NCI-H2171 treated with DMSO at 0.1 percent for 48 hours (cell line): ENCODE data around the gene H3-3A.
"Not testable (repeated sequence)": the region's sequence is repeated elsewhere in the genome, so short reads cannot be mapped to it uniquely, and the experiment has no call there.

ENCODE experiments used
- DNase-seq: peaks from one replicate; lab custom pipeline; 2025; lab: John Stamatoyannopoulos, UW

The H3-3A gene

GRCh38 chr1:226085675-226086285, 23.3 kb downstream of the H3-3A start:
- DNase-seq: no peak

DNA sequence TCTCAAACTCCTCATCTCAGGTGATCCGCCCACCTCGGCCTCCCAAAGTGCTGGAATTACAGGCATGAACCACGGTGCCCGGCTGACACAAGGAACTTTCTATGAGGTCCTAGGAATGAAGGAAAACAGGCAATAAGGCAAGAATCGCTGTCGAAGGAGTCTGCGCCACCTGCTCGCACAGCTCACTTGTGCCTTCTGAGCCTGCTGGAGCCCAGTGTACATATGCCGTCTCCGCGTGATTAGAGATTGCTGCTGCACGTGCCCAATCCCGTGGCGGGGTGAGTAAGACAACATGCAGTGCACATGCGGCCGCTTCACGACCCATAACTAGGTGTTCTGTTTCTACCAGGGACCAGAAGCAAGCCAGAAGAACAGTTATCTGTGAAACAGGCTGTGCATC, 24.3 kb downstream of the H3-3A start:
- peak; percentile 91 for DNase-seq

GRCh38 chr1:226091461-226091860, 28.9 kb downstream of the H3-3A start:
- DNase-seq: no peak

- not testable (repeated sequence) for DNase-seq
Measured at GRCh38 chr1:226092048-226092820, 29.7 kb downstream of the H3-3A start.

DNA sequence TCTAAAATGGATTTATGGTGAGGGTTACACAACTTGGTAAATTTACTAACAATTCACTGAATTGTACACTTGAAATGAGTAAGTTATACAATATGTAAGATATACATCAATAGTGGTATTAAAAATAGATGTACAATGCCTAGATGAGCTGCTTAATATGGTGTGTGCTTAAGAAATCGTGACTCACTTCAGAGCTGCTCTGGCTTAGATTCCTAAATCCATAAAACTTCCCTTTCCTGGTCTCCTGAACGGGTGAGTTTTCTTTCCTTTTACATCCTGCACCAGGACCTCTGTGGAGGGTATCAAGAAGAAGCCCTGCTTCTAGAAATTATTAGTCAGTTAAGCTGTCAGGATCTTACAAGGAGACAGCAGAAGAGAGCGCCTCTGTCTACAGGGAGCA, 30.4 kb downstream of the H3-3A start:
- no peak for DNase-seq

GRCh38 chr1:226093621-226094020, 31.1 kb downstream of the H3-3A start:
- DNase-seq: no peak

DNA sequence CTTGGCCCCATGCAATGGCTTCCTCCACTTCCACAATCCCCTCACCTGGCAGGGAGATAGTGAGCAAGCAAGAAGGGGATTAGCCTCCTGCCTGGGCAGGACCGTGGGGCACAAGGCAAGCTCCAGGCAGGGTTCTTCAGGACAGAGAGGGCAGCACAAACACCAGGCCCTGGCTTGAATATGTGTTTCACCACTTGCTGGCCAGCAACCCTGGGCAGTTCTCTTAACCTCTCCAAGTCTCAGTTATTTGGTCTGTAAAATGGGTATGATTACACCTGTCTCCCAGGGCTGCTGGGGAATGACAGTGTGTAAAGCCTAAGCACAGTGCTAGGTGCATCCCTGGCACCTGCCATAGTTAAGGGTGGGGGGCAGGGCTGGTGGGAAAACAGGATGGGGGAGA, 31.9 kb downstream of the H3-3A start:
- no peak for DNase-seq

GRCh38 chr1:226095286-226095685, 32.8 kb downstream of the H3-3A start:
- DNase-seq: no peak

DNA sequence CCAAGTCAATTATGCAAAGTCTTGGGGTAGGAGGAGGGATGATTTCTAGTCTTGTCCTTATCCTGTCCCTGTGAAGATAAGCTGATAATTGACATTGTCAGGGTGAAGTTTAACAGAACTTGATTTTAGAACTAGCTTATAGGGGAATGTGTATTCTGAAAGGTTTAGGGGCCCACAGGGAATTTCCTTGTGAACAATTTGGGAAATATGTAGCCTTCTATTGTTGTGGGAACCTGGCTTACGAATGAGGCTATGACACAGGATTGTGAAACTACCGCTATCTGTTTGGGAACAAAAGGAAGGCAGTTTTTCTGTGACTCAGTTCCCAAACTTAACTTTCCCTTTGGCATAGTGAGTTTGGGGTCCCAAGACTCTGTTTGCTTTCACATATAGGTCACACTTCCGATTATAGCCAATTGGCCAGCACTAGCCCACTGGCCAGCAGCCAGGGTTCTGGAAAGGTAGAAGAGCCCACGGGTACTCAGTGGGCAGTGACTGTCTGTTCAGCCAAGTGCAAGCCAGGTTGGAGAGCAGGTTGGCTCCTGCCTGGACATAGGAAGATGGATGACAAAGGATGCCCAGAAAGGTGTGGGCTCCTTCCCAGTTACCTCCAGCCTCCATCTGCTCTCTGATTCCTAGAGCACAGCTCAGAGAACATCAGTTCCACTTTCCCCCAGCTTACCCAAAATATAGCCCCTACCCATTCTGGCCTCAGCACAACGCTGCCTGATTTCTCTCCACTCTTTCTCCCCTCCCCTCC, 35.5 kb downstream of the H3-3A start:
- no peak for DNase-seq

GRCh38 chr1:226098870-226099835, 36.6 kb downstream of the H3-3A start:
- DNase-seq: no peak

- DNase-seq: no peak
Measured at GRCh38 chr1:226100436-226101391, 38.2 kb downstream of the H3-3A start.

DNA sequence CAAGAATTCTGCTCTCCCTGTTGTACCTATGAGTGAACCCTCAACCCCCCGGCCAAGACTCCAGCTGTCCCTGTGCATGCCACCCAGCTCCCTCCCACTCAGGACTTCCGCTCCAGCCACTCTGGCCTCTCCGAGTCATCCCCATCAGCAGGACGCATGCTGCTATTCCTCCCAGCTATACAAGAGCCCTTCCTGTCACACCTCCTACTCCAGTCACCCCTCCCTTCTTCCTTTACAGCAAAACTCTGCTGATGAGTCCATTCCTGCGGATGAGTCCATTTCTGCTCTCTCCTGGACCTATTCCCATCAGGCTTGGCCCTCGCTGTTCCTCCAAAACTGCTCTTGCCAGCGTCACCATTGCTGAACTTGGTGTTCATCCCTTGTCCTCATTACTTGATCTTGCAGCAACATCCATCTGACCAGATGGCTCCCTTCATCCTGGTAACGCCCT, 42.2 kb downstream of the H3-3A start:
- no peak for DNase-seq

DNA sequence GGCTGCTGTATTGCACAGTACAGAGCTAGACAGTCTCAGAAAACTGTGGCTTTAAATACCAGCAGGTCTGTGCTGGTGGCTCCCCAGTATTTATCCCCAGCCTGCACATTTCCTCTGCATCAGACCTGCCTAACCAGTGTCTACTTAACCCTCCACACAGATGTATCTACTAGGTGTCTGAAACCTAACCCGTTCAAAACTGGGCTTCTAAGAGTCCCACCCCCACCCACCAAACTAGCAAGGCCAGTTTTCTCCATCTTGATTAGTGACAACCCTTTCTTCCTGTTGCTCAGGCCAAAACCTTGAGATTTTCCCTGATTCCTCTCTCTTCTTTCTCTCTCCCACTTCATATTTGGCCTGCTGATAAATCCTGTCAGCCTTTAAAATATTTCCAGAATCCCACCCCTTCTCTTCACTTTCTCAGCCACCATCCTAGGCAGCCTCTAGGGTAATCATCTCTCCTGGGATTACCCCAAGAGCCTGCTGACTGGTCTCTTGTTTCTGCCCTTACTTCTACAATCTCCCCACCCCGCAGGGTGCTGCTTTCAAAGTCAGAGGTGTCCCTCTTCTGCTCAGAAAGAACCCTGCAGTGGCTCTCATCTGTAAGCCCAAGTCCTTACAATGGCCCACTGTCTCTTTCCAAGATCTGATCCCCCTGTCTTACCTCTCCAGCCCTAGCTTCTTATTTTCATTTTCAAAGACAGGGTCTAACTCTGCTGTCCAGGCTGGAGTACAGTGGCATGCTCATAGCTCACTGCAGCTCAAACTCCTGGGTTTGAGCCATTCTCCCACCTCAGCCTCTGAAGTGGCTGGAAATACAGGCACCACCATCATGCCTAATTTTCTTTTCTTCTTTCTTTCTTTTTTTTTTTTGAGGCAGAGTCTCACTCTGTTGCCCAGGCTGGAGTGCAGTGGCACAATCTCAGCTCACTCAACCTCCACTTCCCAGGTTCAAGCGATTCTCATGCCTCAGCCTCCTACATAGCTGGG, 45.2 kb downstream of the H3-3A start:
- DNase-seq: no peak

DNA sequence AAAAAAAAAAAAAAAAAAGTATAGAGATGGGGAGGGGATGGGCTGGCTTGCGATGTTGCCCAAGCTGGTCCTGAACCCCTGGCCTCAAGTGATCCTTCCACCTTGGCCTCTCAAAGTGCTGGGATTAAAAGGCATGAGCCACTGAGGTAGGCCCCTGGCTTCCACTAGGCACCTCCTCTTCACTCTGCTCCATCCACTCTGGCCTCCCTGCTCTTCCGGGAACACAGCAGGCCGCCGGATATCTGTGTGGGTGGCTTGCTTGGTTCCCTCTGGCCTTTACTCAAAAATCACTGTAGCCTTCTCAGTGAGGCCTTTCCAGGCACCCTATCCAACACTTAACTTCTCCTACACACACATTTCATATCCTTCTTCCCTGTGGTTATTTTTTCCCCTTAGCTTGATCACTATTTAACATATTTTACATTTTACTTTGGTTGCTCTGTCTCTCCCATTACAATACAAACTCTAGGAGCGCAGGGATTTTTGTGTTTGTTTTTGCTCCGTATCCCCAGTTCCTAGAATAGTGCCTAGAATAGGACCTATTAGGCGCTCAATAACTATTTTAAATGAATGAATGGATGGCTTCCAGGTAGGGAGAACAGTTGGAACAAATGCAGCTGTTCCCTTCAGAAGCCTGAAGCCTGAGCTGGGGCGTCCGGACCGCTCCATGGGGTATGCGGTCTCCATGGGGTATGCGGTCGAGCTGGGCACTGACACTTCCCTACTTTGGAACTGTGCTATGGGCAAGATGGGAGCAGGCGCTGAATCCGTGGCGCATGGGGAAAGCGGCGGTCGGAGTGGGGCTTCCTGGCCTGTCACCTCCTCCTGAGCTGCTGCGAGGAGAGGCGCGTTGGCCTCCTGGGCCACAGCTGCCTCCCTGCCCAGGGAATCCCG, 46.7 kb downstream of the H3-3A start:
- DNase-seq: no peak

DNA sequence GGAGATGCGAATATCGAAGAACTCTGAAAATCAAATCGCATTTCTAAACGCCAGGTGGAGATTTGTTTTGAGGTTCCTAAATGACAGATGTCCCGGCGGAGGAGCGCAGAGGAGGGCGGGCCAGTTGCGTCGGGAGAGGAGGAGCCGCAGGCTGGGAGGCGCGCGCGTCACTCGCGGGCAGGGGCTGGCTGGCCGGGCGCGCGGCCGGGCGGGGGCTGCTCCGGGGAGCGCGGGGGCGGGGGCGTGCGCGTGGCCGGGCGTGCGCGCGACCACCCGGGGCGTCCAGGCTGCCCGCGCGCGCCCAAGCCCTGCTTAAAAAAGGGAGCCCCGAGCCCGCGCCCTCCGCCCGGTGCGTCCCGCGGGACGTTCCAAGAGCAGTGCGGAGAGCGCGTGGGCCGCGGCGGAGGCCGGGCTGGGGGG, 47.3 kb downstream of the H3-3A start:
- DNase-seq: peak; percentile 95

- peak; percentile 35 for DNase-seq
Measured at GRCh38 chr1:226110249-226111097, 48.0 kb downstream of the H3-3A start.
